GM18873 (cell line): ENCODE results near the gene IGFBP7.

Source experiments
- ATAC-seq: cut with Tn5 transposase; IDR thresholded peaks from one replicate; pipeline ENCODE4 v1.9.1; 2021; ENCODE audit warnings: mild to moderate bottlenecking, moderate library complexity, moderate number of reproducible peaks; ENCODE audit not compliant: unreplicated experiment, low FRiP score

Gene IGFBP7

GRCh38 chr4:57109847-57110639, at the start of gene IGFBP7:
Gene IGFBP7 (minus strand): TSS chr4:57110385. CDS start chr4:57110351, 34 bp downstream.
- ATAC-seq = peak; percentile 18

- ATAC-seq = no peak
These were observed 49.7 kb upstream of the IGFBP7 start for GRCh38 chr4:57159866-57160265.

- no peak for ATAC-seq
These were observed 48.6 kb upstream of the IGFBP7 start for GRCh38 chr4:57158762-57159161.

- ATAC-seq = no peak
These were observed 48.0 kb upstream of the IGFBP7 start for GRCh38 chr4:57158221-57158620.

GRCh38 chr4:57157596-57158137, 47.5 kb upstream of the IGFBP7 start:
- no peak for ATAC-seq

GRCh38 chr4:57156242-57156990, 46.2 kb upstream of the IGFBP7 start:
- ATAC-seq = no peak

- ATAC-seq = no peak
These were observed 44.7 kb upstream of the IGFBP7 start for GRCh38 chr4:57154926-57155325.

- ATAC-seq = no peak
These were observed 44.0 kb upstream of the IGFBP7 start for GRCh38 chr4:57154191-57154590.

GRCh38 chr4:57153207-57153606, 43.0 kb upstream of the IGFBP7 start:
- no peak for ATAC-seq

GRCh38 chr4:57151481-57151880, 41.3 kb upstream of the IGFBP7 start:
- ATAC-seq = no peak

- ATAC-seq = no peak
These were observed 39.6 kb upstream of the IGFBP7 start for GRCh38 chr4:57149833-57150232.

- no peak for ATAC-seq
These were observed 38.8 kb upstream of the IGFBP7 start for GRCh38 chr4:57148831-57149505.

- ATAC-seq = no peak
These were observed 38.0 kb upstream of the IGFBP7 start for GRCh38 chr4:57148177-57148576.

GRCh38 chr4:57147335-57148060, 37.3 kb upstream of the IGFBP7 start:
- ATAC-seq = no peak

GRCh38 chr4:57146444-57146843, 36.3 kb upstream of the IGFBP7 start:
- ATAC-seq = no peak

GRCh38 chr4:57144466-57144865, 34.3 kb upstream of the IGFBP7 start:
- ATAC-seq = no peak

- no peak for ATAC-seq
These were observed 29.6 kb upstream of the IGFBP7 start for GRCh38 chr4:57139783-57140182.

GRCh38 chr4:57137261-57137660, 27.1 kb upstream of the IGFBP7 start:
- ATAC-seq = no peak

- ATAC-seq = no peak
These were observed 26.1 kb upstream of the IGFBP7 start for GRCh38 chr4:57136281-57136680.

- ATAC-seq = no peak
These were observed 22.6 kb upstream of the IGFBP7 start for GRCh38 chr4:57132743-57133137.
